K562 (cell line): ENCODE data around the gene SPRR2A. TPM values are rescaled to one million over a fixed set of nuclear protein-coding genes. Genes with fewer than 3 reads are reported as not detected.

ENCODE experiments used
- ATAC-seq: fragments of 200-7000 bp; cut with Tn5 transposase; 3 replicates; pipeline ENCODE4 v1.9.1; 2020; ENCODE audit warnings: moderate library complexity
- BruUV-seq: library from RNA; stranded (reverse); fragments of 400-500 nt; replicated peaks from 2 replicates; lab custom pipeline; 2021; lab: Mats Ljungman, UMichigan
- CTCF ChIA-PET: fragments of 300-600 bp; formaldehyde crosslinking; extraction: SDS; loops from one replicate; lab custom pipeline; 2021; ENCODE audit warnings: low intra/inter-chr PET ratio; lab: Yijun Ruan, JAX
- POLR2A ChIA-PET: fragments of 300-600, 350-650 bp; sonication (Branson Sonifier 250); formaldehyde crosslinking; extraction: SDS; loops from one replicate; lab custom pipeline; 2021; ENCODE audit warnings: antibody characterized with exemption, inconsistent platforms; lab: Yijun Ruan, JAX
- DNase-seq, 4 experiments: peaks; one replicate each; pipeline versions ENCODE4 v3.0.0 to v3.0.0-alpha.2; 2011 to 2018; ENCODE audit warnings: low spot score in 3 of 4, mixed read lengths in 3 of 4; ENCODE audit errors: extremely low read depth in 1 of 4
- FAIRE-seq: peaks from 2 replicates; lab custom pipeline; 2011; peaks lifted over from hg19 to GRCh38; lab: Jason Lieb, UNC
- H2AFZ ChIP-seq: 2 replicates; pipeline ENCODE4 v1.6.0; 2011; ENCODE audit warnings: low read depth, low read length, control low read depth, inconsistent platforms
- H3K27ac ChIP-seq: fragments of 200-600 bp; 3 replicates; pipeline ENCODE4 v1.8.0; 2011; ENCODE audit warnings: low read depth, mild to moderate bottlenecking, control low read depth, inconsistent platforms, low read length, moderate library complexity, mixed read lengths; ENCODE audit errors: extremely low read depth
- H3K27me3 ChIP-seq, 2 experiments: fragments of 300-600 bp in 1 of 2; 2 replicates in 1 of 2; 3 replicates in 1 of 2; pipeline versions ENCODE4 v1.6.0 to v1.8.0; 2011; ENCODE audit warnings: inconsistent platforms in 2 of 2, low read length in 2 of 2, mild to moderate bottlenecking in 1 of 2, mixed read lengths in 1 of 2, moderate library complexity in 1 of 2; ENCODE audit not compliant: control insufficient read depth in 2 of 2, insufficient read depth in 2 of 2
- H3K36me3 ChIP-seq: fragments of 300-600 bp; 3 replicates; pipeline ENCODE4 v1.8.0; 2011; ENCODE audit warnings: mild to moderate bottlenecking, low read length, inconsistent platforms; ENCODE audit not compliant: control insufficient read depth, insufficient read depth
- H3K4me1 ChIP-seq, 2 experiments: fragments of 200-600 bp in 1 of 2; replicated peaks in 1 of 2; 2 replicates in 1 of 2; 3 replicates in 1 of 2; pipeline versions ENCODE4 v1.5.1 to v1.8.0; 2011; ENCODE audit warnings: inconsistent platforms in 2 of 2, low read length in 2 of 2, mild to moderate bottlenecking in 1 of 2, mixed read lengths in 1 of 2, moderate library complexity in 1 of 2; ENCODE audit not compliant: control insufficient read depth in 2 of 2, insufficient read depth in 2 of 2
- H3K4me2 ChIP-seq: 2 replicates; pipeline ENCODE4 v1.6.1; 2011; ENCODE audit warnings: low read length, control low read depth, inconsistent platforms, mixed read lengths; ENCODE audit not compliant: insufficient read depth
- H3K4me3 ChIP-seq: fragments of 200-600 bp; sonication (generic), shearing (Covaris generic); 2 replicates; pipeline ENCODE4 v1.5.1; 2016; ENCODE audit warnings: control low read depth, inconsistent platforms
- H3K79me2 ChIP-seq: fragments of 200-600 bp; 3 replicates; pipeline ENCODE4 v1.8.0; 2011; ENCODE audit warnings: low read length, inconsistent platforms; ENCODE audit not compliant: control insufficient read depth, insufficient read depth
- H3K9ac ChIP-seq, 2 experiments: 2 replicates each; pipeline versions ENCODE4 v1.6.0 to v1.6.1; 2011; ENCODE audit warnings: low read depth in 2 of 2, low read length in 2 of 2, control low read depth in 1 of 2, inconsistent platforms in 1 of 2, mild to moderate bottlenecking in 1 of 2, mixed read lengths in 1 of 2; ENCODE audit not compliant: insufficient read depth in 1 of 2
- H3K9me1 ChIP-seq: one replicate; pipeline ENCODE4 v1.6.0; 2011; ENCODE audit warnings: inconsistent platforms, mild to moderate bottlenecking, low read length, moderate library complexity; ENCODE audit not compliant: control insufficient read depth, insufficient read depth
- H3K9me3 ChIP-seq: replicated peaks from 2 replicates; pipeline ENCODE4 v1.5.1; 2011; ENCODE audit warnings: low read depth, low read length, inconsistent platforms; ENCODE audit not compliant: control insufficient read depth, insufficient read depth
- H4K20me1 ChIP-seq: replicated peaks from 2 replicates; pipeline ENCODE4 v1.6.1; 2011; ENCODE audit warnings: low read length, inconsistent platforms, mixed read lengths; ENCODE audit not compliant: control insufficient read depth, insufficient read depth
- SPI1 ChIP-seq: IDR thresholded peaks from 2 replicates; pipeline ENCODE4 v1.6.1; 2011; ENCODE audit warnings: low read depth, low read length, control low read depth, borderline replicate concordance
- in situ Hi-C: fragments of 300-500 bp; cut with MboI; formaldehyde crosslinking; loops from 4 replicates; pipeline ENCODE4 v1.15.0; 2018; ENCODE audit warnings: inconsistent platforms, mixed read lengths
- intact Hi-C: fragments of 100-400 bp; cut with micrococcal nuclease; formaldehyde crosslinking; loops from 2 replicates; pipeline ENCODE4 v1.14.2; 2022
- polyA plus RNA-seq, 8 experiments: library from polyadenylated mRNA; depleted of rRNA in 4 of 8; stranded (reverse) in 5 of 8; unstranded in 3 of 8; fragments of >200 nt; fragmentation: Nextera tagmentation in 2 of 8; fragmentation: Illumina TruSeq in 1 of 8; extraction: Ambion mirVana in 2 of 8; extraction: Trizol in 1 of 8; gene quantifications; 2 replicates each; pipeline versions ENCODE4 v1.2.1 to v1.2.3, GENCODE V29; 2011 to 2014; ENCODE audit warnings: inconsistent platforms in 1 of 8, missing spikeins in 1 of 8
- total RNA-seq, 7 experiments: library from RNA; depleted of rRNA in 6 of 7; stranded (reverse); fragments of >200 nt in 6 of 7; fragmentation: Illumina TruSeq in 2 of 7; extraction: Trizol in 2 of 7; gene quantifications; 2 replicates each; pipeline versions ENCODE4 v1.2.1 to v1.2.3, GENCODE V29; 2011 to 2021; ENCODE audit warnings: low replicate concordance in 1 of 7
- TF ChIP-seq, protein P1 (sequence below): fragments of 250-450 bp; sonication (Bioruptor Pico); IDR thresholded peaks from 2 replicates; pipeline ENCODE4 v1.5.0; 2021; ENCODE audit warnings: mild to moderate bottlenecking, borderline replicate concordance
- TF ChIP-seq, protein P2 (sequence below), 2 experiments: IDR thresholded peaks; 2 replicates each; pipeline ENCODE4 v1.6.1; 2012; ENCODE audit warnings: improper control_type of control experiment in 2 of 2, low read depth in 2 of 2, low read length in 2 of 2, borderline replicate concordance in 1 of 2

SPRR2A gene
- total and polyA plus RNA-seq, 9 of the 15 experiments (the other 6 are each of a cell fraction or from before 2014, with no cell fraction given): 0.17 TPM; not detected in 8

DNA sequence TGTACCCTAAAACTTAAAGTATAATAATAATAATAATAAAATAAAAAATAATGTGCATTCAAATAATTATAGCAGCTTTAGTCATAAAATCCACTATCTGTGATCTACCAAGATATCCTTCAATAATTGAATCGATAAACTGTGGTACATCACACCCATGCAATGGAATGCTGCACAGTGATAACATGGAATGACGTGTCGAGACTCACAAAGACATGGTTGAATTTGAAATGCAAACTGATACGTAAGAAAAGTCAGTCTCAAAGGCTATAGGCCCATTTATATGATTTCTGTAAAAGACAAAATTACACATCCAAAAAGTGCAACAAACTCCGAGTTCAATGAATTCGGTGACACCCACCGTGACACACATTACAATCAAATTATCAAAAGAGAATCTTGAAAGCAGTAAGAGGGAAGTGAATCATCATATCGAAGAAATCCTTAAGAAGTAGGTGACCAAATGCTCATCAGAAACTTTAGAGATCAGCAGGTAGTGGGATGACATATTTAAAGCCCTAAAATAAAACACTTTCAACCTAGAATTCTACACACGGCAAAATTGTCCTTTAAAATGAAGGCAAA lies 42.2 kb upstream of the SPRR2A start (continued):
- TF ChIP-seq, protein P1, sequence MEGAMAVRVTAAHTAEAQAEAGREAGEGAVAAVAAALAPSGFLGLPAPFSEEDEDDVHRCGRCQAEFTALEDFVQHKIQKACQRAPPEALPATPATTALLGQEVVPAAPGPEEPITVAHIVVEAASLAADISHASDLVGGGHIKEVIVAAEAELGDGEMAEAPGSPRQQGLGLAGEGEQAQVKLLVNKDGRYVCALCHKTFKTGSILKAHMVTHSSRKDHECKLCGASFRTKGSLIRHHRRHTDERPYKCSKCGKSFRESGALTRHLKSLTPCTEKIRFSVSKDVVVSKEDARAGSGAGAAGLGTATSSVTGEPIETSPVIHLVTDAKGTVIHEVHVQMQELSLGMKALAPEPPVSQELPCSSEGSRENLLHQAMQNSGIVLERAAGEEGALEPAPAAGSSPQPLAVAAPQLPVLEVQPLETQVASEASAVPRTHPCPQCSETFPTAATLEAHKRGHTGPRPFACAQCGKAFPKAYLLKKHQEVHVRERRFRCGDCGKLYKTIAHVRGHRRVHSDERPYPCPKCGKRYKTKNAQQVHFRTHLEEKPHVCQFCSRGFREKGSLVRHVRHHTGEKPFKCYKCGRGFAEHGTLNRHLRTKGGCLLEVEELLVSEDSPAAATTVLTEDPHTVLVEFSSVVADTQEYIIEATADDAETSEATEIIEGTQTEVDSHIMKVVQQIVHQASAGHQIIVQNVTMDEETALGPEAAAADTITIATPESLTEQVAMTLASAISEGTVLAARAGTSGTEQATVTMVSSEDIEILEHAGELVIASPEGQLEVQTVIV (CRISPR knock-in tag): no peak

DNA sequence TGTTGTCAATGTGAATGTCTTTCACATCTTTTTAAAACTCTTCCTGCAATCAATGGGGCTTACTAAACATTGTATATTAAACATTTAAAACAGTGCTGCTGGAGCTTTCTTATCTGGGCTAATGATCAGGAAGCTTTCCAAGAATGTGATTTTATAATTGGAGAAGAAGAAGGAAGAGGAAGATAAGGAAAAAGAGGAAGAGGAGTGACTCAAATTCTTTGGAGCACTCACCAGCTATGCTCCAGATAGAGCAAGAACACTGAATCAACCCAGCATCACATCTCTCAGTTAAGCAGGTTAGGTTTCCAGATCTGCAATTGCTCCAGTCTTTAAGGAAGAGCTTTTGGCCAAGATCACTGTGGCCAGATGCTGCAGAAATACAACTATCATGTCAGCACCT lies 38.5 kb upstream of the SPRR2A start:
- intact Hi-C loops: no loop called here
- no peak overlapping the region for H3K4me2 ChIP-seq
- H3K9me3 ChIP-seq: no peaks in the 10 kb centered on the region
- FAIRE-seq: no peak
- TF ChIP-seq, protein P2, sequence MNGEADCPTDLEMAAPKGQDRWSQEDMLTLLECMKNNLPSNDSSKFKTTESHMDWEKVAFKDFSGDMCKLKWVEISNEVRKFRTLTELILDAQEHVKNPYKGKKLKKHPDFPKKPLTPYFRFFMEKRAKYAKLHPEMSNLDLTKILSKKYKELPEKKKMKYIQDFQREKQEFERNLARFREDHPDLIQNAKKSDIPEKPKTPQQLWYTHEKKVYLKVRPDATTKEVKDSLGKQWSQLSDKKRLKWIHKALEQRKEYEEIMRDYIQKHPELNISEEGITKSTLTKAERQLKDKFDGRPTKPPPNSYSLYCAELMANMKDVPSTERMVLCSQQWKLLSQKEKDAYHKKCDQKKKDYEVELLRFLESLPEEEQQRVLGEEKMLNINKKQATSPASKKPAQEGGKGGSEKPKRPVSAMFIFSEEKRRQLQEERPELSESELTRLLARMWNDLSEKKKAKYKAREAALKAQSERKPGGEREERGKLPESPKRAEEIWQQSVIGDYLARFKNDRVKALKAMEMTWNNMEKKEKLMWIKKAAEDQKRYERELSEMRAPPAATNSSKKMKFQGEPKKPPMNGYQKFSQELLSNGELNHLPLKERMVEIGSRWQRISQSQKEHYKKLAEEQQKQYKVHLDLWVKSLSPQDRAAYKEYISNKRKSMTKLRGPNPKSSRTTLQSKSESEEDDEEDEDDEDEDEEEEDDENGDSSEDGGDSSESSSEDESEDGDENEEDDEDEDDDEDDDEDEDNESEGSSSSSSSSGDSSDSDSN (IDR thresholded peaks at IDR 0.05; ENCODE audit: borderline replicate concordance in 1 of 2, low read depth in 2 of 2, low read length in 2 of 2): no peak
- peak; percentile 71; the same call in 1 of the 2 replicates for TF ChIP-seq SPI1
- no TSS peak for BruUV-seq
- H3K9ac ChIP-seq: no peak overlapping the region
- DNase-seq: no peak
- in situ Hi-C loops: no loop called here
- no peak overlapping the region for H2AFZ ChIP-seq
- ATAC-seq: no peak
- H3K79me2 ChIP-seq: no peaks in the 10 kb centered on the region
- no peaks in the 10 kb centered on the region for H4K20me1 ChIP-seq
- H3K36me3 ChIP-seq: no peaks in the 10 kb centered on the region
- H3K9me1 ChIP-seq: no peaks in the 10 kb centered on the region
- no peaks in the 10 kb centered on the region for H3K27me3 ChIP-seq
- ChIA-PET CTCF (no interaction called here), POLR2A (interaction anchor here (0.6 kb wide), 1 partner anchor 9 kb away, joined by 3 read pairs; no protein-coding TSS in a partner anchor)
- no peak overlapping the region for H3K4me3 ChIP-seq
- H3K27ac ChIP-seq: no peak overlapping the region
- no peaks in the 10 kb centered on the region; a peak in 1 of 5 replicates for H3K4me1 ChIP-seq
